Activated T-helper 1 cell treated with anti-CD3 and anti-CD28 coated beads, Interleukin-2, amount 50 U/mL, for 16 hours (primary cell): ENCODE results near the gene HTR1B.

ENCODE experiments used
- DNase-seq, 2 donors: peaks; one replicate each; pipeline ENCODE4 v3.0.0-alpha.2; 2020; ENCODE audit warnings: low read depth in 1 of 2, low spot score in 1 of 2

HTR1B gene

GRCh38 chr6:77456531-77457248, 6.6 kb downstream of the HTR1B start:
- DNase-seq: no peak

DNA sequence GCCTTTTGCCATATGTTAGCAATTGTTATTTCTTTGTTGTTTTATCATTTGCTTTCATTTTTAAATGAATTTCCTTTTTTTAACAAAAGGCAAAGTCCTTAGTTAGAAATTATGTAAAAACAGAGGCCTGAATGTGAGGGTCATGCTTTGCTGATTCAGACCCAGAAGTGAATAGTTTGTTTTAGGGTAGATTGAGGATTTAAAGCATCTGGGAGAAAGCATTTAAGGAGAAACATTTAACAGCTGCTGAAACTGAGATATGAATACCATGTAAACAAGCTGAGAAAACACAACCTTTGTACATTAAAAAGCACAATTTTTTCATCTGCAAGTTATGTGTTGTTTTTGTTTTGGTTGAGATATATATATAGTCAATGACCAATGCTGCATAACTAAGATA, 8.0 kb downstream of the HTR1B start:
- no peak for DNase-seq

GRCh38 chr6:77454386-77454785, 8.9 kb downstream of the HTR1B start:
- DNase-seq: no peak

DNA sequence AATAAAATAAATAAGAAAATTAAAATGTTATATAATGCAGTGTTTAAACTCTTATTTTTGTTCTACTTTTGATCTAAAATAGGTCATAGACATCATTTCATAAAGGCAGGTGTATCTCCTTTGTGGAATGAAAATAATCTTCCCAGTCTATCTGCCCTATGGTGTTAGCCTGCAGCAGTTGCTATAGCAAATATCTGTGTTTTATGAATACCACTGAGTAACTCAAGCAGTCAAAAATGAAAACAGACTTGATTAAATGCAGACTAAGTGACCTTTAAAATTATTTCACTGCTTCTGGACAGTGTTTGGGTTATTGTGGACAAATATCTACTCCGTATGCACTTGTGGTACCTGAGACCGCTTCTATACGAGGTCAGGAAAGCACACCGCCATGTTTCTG, 11.8 kb downstream of the HTR1B start:
- DNase-seq: no peak

DNA sequence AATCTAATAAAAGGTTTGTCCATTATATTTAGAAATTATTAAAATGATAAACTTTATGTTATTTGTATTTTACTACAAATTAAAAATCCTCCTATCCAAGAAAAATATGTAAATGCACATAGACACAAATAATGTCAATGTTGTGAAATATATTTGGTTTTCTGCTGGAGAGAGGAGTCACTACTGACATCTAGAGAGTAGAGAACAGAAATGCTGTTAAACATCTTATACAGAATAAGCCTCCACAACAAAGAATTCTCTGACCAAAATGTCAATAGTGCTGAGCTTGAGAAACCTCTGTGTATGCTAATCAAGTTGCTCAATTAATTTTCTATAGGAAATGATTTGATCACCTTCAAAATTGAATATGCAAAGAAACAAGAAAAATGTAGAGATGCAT, 12.4 kb downstream of the HTR1B start:
- DNase-seq: no peak

DNA sequence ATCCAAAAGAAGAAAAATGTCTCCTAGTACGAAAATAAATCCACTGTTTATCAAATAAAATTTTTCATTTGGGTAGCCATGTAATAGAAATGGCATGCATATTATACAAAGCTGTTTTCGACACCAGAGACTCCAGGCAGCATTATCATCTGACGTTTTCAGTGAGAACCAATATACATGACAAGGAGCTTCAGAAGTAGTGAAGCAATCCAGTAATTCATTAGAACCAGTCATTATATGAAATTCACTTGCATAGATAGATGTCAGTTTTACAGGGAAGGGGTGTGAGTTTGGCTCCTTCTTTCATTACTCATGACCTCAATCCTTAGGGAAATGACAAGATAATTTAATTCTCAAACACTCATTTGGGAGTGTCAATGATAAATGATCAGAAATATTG, 14.7 kb downstream of the HTR1B start:
- no peak for DNase-seq

DNA sequence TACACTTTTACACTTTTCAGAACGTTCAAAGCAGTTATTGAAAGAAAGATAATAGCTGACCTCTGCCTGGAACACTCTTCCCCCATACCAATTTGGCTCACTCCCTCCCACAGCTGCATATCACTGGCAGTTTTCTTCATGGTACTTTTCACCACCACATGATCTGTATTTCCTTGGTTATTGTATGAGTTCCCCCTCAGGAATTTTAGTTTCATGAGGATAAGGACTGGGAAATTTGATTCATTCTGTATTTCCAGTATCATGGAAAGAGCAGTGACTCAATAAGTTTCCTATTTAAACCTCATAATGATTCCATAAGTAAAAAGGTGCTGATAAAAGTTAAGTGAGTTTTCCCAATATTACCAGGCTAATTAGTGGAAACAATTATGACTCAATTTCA, 16.0 kb downstream of the HTR1B start:
- no peak for DNase-seq

DNA sequence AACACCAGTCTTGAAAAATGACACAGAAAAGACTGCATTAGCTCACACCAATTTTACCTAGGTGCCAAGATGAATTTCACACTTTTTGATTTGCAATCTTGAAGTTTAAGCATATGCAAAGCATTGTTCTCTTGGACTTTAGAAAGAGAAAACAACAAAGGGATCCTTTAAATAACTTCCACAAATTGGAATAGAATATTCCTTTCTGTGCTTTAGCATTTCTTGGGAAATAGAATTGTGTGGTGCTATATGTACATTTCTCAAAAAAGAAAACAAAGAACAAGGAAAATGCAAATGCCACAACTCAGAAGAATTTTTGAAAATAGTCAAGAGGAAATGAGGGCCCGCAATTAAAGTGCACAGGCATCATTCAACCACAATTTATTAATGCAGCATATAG, 17.0 kb downstream of the HTR1B start:
- DNase-seq: no peak

GRCh38 chr6:77445214-77445613, 18.1 kb downstream of the HTR1B start:
- DNase-seq: no peak

GRCh38 chr6:77440206-77440976, 22.9 kb downstream of the HTR1B start:
- DNase-seq: no peak

DNA sequence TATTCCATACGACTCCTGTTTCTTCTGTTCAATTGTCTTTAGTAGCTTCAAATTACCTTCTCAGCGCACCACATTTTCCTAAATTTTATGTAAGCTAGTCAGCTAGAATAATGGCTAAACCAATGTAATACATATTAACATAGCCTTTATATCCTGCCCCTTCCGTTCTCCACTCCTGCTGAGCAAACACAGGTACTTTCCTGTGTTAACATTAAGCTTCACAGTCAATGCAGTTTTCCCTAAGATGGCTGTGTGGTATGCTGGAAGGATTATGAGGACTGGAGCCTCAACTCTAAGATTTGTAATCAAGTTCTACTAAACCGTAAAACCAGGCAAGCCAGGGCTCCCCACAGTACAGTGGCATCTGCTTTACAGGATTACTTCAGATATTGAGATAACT, 29.4 kb downstream of the HTR1B start:
- DNase-seq: no peak

GRCh38 chr6:77430504-77430903, 32.8 kb downstream of the HTR1B start:
- no peak for DNase-seq

DNA sequence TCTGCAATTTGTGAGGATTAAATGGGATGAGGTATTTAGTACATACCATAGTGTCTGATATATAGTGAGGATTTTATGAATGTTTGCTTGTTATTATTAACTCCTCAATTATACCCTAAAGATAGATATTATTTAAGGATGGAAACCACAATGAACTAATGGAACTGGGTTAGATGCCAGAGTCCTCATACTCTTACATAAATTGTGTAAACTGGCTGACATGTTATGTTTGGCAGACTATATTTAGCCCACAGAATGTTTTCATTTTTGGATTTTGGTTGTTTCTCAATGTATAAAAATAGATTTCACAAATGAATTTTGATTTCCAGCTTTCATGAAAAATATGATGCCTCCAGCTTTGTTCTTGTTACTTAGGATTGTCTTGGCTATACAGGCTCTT, 37.6 kb downstream of the HTR1B start:
- DNase-seq: no peak

DNA sequence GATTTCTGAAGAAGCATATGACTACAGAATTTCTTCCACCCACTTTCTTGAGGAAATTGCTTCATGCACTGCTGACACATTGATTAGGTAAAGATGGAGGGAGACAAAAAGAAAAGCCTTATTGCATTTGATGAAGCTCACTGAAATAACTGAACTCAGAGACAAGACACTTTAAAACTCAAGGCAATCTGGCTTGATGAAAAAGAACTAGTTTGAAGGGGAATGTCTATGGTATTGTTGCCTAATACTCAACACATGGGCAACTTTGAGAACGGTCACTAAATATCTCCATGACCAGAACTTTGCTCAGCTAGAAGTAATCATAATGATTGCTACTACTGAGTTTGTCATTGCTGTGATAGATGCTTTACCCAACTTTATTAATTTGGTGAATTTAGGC, 38.1 kb downstream of the HTR1B start:
- DNase-seq: no peak

DNA sequence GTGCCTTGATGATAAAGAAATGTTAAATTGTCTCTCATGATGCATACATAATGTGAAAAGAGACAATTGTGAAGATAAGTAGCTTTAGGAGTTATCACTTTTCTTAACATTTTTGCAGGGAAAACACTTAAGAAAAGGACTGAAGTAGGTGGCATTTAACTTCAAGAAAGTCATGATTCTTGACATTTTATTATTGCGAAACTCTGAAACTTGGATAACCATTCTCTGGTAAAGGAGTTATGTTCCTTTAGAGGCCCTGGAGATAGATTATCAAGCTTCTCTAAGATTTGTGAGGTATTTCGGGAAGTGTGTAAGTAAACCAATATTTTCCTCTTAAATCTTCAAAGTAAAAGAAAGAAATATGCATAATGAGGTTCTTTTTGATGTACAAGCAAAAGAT, 38.5 kb downstream of the HTR1B start:
- no peak for DNase-seq

GRCh38 chr6:77416839-77417238, 46.5 kb downstream of the HTR1B start:
- no peak for DNase-seq

DNA sequence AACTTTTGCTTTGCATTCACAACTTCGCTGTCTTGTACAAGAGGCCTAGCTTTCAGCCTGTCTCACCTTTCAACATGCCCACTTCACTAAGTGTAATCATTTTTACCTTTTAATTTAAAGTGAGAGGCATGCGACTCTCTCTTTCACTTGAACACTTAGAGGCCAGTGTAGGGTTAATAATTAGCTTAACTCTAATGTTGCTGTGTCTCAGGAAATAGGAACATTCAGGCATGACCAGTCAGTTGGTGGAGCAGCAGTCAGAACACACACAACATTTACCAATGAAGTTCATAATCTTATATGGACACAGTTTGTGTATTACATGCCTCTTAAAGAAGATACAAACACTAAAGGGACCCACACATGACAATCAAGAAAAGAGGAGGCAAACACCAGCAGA, 47.6 kb downstream of the HTR1B start:
- DNase-seq: no peak
